ENCODE measurements around the gene MED29. TPM values are rescaled to one million over a fixed set of nuclear protein-coding genes. Genes with fewer than 3 reads are reported as not detected.

Gene MED29
- total and polyA plus RNA-seq, 10 of the 15 experiments (the other 5 are each of a cell fraction or from before 2014, with no cell fraction given) = 3.2 to 36.6 (median 22.8) TPM

- TF ChIP-seq NR2C1 (IDR thresholded peaks at IDR 0.05) = peak; percentile 95
- TF ChIP-seq MAX (IDR thresholded peaks at IDR 0.05; ENCODE audit: low read depth, low read length) = peak; percentile 84
- no peak for TF ChIP-seq BCL11A (IDR thresholded peaks at IDR 0.05; ENCODE audit: low read depth, low read length)
- peak; percentile 15 for TF ChIP-seq SKIL (IDR thresholded peaks at IDR 0.05; ENCODE audit: low read depth, poor library complexity, severe bottlenecking)
- TF ChIP-seq, protein P1, sequence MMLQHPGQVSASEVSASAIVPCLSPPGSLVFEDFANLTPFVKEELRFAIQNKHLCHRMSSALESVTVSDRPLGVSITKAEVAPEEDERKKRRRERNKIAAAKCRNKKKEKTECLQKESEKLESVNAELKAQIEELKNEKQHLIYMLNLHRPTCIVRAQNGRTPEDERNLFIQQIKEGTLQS (IDR thresholded peaks at IDR 0.05; ENCODE audit: borderline replicate concordance, extremely low read depth, low read depth, low read length) = no peak
- TF ChIP-seq RUNX3 (IDR thresholded peaks at IDR 0.05; ENCODE audit: low read length) = peak; percentile 15; the same call in 1 of the 2 replicates
- TF ChIP-seq, protein P2, sequence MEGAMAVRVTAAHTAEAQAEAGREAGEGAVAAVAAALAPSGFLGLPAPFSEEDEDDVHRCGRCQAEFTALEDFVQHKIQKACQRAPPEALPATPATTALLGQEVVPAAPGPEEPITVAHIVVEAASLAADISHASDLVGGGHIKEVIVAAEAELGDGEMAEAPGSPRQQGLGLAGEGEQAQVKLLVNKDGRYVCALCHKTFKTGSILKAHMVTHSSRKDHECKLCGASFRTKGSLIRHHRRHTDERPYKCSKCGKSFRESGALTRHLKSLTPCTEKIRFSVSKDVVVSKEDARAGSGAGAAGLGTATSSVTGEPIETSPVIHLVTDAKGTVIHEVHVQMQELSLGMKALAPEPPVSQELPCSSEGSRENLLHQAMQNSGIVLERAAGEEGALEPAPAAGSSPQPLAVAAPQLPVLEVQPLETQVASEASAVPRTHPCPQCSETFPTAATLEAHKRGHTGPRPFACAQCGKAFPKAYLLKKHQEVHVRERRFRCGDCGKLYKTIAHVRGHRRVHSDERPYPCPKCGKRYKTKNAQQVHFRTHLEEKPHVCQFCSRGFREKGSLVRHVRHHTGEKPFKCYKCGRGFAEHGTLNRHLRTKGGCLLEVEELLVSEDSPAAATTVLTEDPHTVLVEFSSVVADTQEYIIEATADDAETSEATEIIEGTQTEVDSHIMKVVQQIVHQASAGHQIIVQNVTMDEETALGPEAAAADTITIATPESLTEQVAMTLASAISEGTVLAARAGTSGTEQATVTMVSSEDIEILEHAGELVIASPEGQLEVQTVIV (IDR thresholded peaks at IDR 0.05; ENCODE audit: borderline replicate concordance, partially characterized antibody) = peak; percentile 94
- TF ChIP-seq SMARCA5 (IDR thresholded peaks at IDR 0.05) = peak; percentile 69; the same call in 1 of the 2 replicates
- TF ChIP-seq HDAC2 (IDR thresholded peaks at IDR 0.05) = no peak
- TF ChIP-seq ZNF274 (IDR thresholded peaks at IDR 0.05; ENCODE audit: insufficient read depth, insufficient read length) = no peak
- no peak for TF ChIP-seq EZH2 (IDR thresholded peaks at IDR 0.05; ENCODE audit: borderline replicate concordance, control insufficient read depth, low read depth, low read length)
- TF ChIP-seq BACH1 (IDR thresholded peaks at IDR 0.05; ENCODE audit: borderline replicate concordance) = peak; percentile 56; the same call in 1 of the 2 replicates
- TF ChIP-seq, protein P3, sequence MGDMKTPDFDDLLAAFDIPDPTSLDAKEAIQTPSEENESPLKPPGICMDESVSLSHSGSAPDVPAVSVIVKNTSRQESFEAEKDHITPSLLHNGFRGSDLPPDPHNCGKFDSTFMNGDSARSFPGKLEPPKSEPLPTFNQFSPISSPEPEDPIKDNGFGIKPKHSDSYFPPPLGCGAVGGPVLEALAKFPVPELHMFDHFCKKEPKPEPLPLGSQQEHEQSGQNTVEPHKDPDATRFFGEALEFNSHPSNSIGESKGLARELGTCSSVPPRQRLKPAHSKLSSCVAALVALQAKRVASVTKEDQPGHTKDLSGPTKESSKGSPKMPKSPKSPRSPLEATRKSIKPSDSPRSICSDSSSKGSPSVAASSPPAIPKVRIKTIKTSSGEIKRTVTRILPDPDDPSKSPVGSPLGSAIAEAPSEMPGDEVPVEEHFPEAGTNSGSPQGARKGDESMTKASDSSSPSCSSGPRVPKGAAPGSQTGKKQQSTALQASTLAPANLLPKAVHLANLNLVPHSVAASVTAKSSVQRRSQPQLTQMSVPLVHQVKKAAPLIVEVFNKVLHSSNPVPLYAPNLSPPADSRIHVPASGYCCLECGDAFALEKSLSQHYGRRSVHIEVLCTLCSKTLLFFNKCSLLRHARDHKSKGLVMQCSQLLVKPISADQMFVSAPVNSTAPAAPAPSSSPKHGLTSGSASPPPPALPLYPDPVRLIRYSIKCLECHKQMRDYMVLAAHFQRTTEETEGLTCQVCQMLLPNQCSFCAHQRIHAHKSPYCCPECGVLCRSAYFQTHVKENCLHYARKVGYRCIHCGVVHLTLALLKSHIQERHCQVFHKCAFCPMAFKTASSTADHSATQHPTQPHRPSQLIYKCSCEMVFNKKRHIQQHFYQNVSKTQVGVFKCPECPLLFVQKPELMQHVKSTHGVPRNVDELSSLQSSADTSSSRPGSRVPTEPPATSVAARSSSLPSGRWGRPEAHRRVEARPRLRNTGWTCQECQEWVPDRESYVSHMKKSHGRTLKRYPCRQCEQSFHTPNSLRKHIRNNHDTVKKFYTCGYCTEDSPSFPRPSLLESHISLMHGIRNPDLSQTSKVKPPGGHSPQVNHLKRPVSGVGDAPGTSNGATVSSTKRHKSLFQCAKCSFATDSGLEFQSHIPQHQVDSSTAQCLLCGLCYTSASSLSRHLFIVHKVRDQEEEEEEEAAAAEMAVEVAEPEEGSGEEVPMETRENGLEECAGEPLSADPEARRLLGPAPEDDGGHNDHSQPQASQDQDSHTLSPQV (IDR thresholded peaks at IDR 0.05) = peak; percentile 100
- no peak; the same call in 1 of the 2 replicates for TF ChIP-seq SPI1 (IDR thresholded peaks at IDR 0.05; ENCODE audit: borderline replicate concordance, insufficient read depth, low read depth, low read length)
- TF ChIP-seq SMC3 (IDR thresholded peaks at IDR 0.05; ENCODE audit: borderline replicate concordance, low read length) = no peak
- TF ChIP-seq KAT2A (conservative IDR thresholded peaks at IDR 0.05; ENCODE audit: control insufficient read depth, low read depth, low read length) = no peak
- TF ChIP-seq STAT1 (conservative IDR thresholded peaks at IDR 0.05) = 0 out of 2 replicates have a peak, but pooled peaks have one; percentile 53
- TF ChIP-seq SP1 (IDR thresholded peaks at IDR 0.05; ENCODE audit: low read depth, low read length) = peak; percentile 69
- TF ChIP-seq IKZF2 (IDR thresholded peaks at IDR 0.05) = peak in 1 of 2 experiments; percentile 34; a peak in 1 of 4 replicates
- no peak for TF ChIP-seq NR2C2 (IDR thresholded peaks at IDR 0.05; ENCODE audit: borderline replicate concordance, control insufficient read depth, insufficient read length, low read depth)
Observed at GRCh38 chr19:39445196-39446111, 54.3 kb downstream of the MED29 start, which contains the start of gene SUPT5H (continued).

Measured in GM12878 (cell line).